ENCODE results near the gene NUDT19. TPM values are rescaled to one million over a fixed set of nuclear protein-coding genes. Genes with fewer than 3 reads are reported as not detected.
"Not testable (repeated sequence)": the region's sequence is repeated elsewhere in the genome, so short reads cannot be mapped to it uniquely, and the experiment has no call there.

NUDT19 gene
- total RNA-seq, 2 experiments from 2014 or later, result 14.9 to 15.0 TPM

DNA sequence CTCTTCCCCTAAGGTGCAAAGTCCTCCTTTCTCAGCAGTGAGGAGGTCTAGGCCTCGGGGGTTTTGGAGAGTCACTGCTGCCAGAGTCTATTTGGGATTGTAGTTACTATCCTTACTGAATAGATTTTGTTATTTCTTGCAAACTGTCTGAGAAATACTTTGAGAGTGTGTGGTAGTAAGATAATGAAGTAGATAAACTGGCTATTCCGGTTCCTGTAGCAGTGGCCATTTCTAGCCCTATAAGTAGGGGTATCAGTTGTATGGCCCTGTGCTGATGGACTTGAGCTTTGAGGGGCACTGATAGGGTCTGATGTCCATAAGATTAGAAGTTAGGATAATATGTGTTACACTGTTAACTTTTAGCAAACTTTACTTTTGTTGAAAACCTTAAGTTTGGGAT lies 2.7 kb downstream of the NUDT19 start:
- H3K27me3 Mint-ChIP-seq, CTCF ChIA-PET, POLR2A ChIA-PET, DNase-seq, H3K9me3 Mint-ChIP-seq: not testable (repeated sequence)
- Mint-ChIP-seq H3K4me3 (peak overlapping the region; percentile 90), H3K36me3 (peaks cover 46% of the 10 kb centered on the region), H3K27ac (peak overlapping the region; percentile 57), H3K4me1 (ENCODE audit: low read depth) (peaks cover 66% of the 10 kb centered on the region)
- intact Hi-C loops (cut with micrococcal nuclease), result loop anchor here (5.0 kb wide), 3 partner anchors 98 to 483 kb away; no protein-coding TSS in a partner anchor

DNA sequence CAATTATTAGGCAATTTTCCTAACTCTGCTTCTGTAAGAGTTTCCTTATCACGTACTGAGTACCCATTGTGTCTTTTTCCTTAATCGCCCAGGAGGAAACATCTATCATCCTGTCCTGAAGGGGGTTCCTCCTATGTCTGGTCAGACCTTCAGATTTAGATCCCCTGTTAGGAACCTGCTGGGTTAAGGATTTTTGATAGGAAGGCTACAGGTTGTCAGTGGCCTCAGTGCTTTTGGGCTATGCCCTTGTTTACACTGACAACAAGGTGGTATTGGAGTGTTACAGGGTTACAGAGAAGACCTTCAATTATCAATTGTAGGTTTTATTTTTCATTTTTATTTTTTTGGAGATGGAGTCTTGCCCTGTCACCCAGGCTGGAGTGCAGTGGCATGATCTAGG lies 3.2 kb downstream of the NUDT19 start:
- H3K4me3 Mint-ChIP-seq, result peak overlapping the region; percentile 90
- DNase-seq, CTCF ChIA-PET, POLR2A ChIA-PET, H3K27ac Mint-ChIP-seq, H3K27me3 Mint-ChIP-seq, H3K9me3 Mint-ChIP-seq: not testable (repeated sequence)
- intact Hi-C loops (cut with micrococcal nuclease), result loop anchor here (5.0 kb wide), 3 partner anchors 97 to 482 kb away; no protein-coding TSS in a partner anchor
- peaks cover 52% of the 10 kb centered on the region for H3K36me3 Mint-ChIP-seq
- H3K4me1 Mint-ChIP-seq (ENCODE audit: low read depth), result peaks cover 69% of the 10 kb centered on the region

DNA sequence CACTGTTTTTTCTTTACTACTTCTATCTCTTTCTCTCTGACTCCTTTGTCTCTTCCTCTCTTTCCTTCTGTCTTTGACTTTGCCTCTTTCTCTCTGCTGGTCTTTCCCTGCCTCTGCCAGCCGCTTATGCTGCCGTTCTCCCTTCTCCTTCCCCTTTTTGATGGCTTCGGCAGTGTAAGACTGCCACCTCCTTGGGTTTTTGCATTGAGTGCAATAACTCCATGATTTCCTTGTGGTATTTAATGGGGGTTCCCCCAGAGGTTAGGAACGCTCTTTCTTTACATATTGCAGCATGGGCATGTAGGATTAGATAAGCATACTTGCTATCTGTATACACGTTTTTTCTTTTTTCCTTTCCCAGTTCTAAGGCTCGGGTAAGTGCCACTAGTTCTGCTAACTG lies 3.9 kb downstream of the NUDT19 start:
- POLR2A ChIA-PET; CTCF ChIA-PET; H3K27ac Mint-ChIP-seq; H3K27me3 Mint-ChIP-seq; intact Hi-C loops (cut with micrococcal nuclease); H3K9me3 Mint-ChIP-seq; DNase-seq: not testable (repeated sequence)
- Mint-ChIP-seq H3K36me3 (peaks cover 57% of the 10 kb centered on the region), H3K4me3 (peak overlapping the region; percentile 0), H3K4me1 (ENCODE audit: low read depth) (peaks cover 65% of the 10 kb centered on the region)

DNA sequence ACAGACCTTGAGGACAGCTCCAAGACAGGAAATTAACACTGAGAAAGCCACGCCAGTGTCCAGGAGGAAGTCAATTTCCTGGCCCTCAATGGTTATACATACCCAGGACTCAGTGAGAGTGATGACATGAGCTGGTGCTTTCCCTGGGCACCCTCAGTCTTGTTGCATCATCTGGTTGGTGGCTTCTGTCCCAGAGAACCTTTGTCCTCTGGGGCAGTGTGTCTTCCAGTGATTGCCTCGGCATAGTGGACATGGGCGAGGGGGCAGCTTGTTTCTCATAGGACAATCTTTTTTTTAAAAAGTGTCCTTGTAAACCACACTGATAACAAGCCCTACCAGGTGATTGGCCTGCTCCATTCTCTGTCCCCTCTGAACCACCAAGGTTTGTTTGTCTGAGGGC lies 5.2 kb downstream of the NUDT19 start:
- H3K27me3 Mint-ChIP-seq; intact Hi-C loops (cut with micrococcal nuclease); H3K4me3 Mint-ChIP-seq; H3K9me3 Mint-ChIP-seq; POLR2A ChIA-PET: not testable (repeated sequence)
- DNase-seq, result peak; percentile 32
- peaks cover 57% of the 10 kb centered on the region for H3K4me1 Mint-ChIP-seq (ENCODE audit: low read depth)
- CTCF ChIA-PET, result interaction anchor here (0.9 kb wide), 1 partner anchor 20 kb away, joined by 3 read pairs; no protein-coding TSS in a partner anchor
- peak overlapping the region; percentile 64 for H3K27ac Mint-ChIP-seq
- peaks cover 63% of the 10 kb centered on the region for H3K36me3 Mint-ChIP-seq

DNA sequence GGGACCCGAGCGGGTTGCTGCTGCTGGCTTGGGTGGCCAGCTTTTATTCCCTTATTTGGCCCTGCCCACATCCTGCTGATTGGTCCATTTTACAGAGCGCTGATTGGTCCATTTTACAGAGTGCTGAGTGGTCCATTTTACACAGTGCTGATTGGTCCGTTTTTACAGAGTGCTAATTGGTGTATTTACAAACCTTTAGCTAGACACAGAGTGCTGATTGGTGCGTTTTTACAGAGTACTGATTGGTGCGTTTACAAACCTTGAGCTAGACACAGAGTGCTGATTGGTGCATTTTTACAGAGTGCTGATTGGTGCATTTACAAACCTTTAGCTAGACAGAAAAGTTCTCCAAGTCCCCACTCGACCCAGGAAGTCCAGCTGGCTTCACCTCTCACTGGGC lies 8.5 kb downstream of the NUDT19 start:
- CTCF ChIA-PET, result interaction anchor here (0.6 kb wide), 1 partner anchor 489 kb away, joined by 3 read pairs; no protein-coding TSS in a partner anchor
- POLR2A ChIA-PET, result interaction anchor here (0.6 to 1.7 kb wide), 2 partner anchors 9 to 106 kb away, joined by 3 to 8 read pairs; partner anchors contain the start of gene NUDT19

DNA sequence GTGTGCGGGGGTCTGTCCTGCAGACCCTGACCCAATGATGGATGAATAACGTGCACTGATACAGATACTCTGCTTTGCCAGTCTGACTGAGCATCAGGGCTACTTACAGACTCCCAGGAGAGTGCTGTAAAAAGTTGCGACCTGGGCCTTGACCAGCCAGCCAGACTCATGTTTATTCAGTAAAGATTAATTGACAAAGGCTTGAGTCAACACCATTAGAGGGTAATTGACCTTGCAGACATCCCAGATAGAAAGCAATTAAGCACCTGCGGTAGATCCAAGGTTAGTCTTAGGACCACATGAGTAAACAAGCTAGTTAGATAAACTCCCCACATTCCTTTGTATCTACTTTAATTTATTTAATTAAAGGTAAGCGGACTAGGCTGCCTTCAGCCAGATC lies 10.4 kb downstream of the NUDT19 start:
- Mint-ChIP-seq H3K27ac (no peak overlapping the region), H3K27me3 (no peaks in the 10 kb centered on the region), H3K36me3 (peaks cover 70% of the 10 kb centered on the region), H3K4me3 (no peak overlapping the region), H3K9me3 (peaks cover 19% of the 10 kb centered on the region), H3K4me1 (ENCODE audit: low read depth) (peaks cover 28% of the 10 kb centered on the region)
- DNase-seq, result no peak
- intact Hi-C loops (cut with micrococcal nuclease), result no loop called here
- CTCF ChIA-PET, result no interaction called here
- POLR2A ChIA-PET, result no interaction called here

More for the DNA sequence above, 8.5 kb downstream of the NUDT19 start:
- DNase-seq; intact Hi-C loops (cut with micrococcal nuclease); H3K27me3 Mint-ChIP-seq; H3K27ac Mint-ChIP-seq; H3K4me3 Mint-ChIP-seq: not testable (repeated sequence)
- Mint-ChIP-seq H3K9me3 (peaks cover 19% of the 10 kb centered on the region), H3K4me1 (ENCODE audit: low read depth) (peaks cover 36% of the 10 kb centered on the region), H3K36me3 (peaks cover 75% of the 10 kb centered on the region)

DNA sequence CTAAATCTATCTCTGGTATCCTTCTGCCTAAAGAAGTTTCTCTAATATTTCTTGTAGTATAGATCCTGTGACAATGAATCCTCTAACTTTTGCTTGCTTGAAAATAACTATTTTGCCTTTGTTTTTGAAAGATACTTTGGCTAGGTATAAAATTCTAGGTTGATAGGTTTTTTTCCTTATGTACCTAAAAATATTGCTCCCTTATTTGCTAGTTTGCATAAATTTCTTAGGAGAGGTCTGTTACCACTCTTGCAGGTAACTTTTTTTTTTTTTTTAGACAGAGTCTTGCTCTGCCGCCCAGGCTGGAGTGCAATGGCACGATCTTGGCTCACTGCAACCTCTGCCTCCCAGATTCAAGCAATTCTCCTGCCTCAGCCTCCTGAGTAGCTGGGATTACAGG lies 12.4 kb downstream of the NUDT19 start:
- H3K27ac Mint-ChIP-seq; H3K27me3 Mint-ChIP-seq; intact Hi-C loops (cut with micrococcal nuclease); CTCF ChIA-PET; H3K4me3 Mint-ChIP-seq; POLR2A ChIA-PET; DNase-seq: not testable (repeated sequence)
- peaks cover 19% of the 10 kb centered on the region for H3K9me3 Mint-ChIP-seq
- peaks cover 56% of the 10 kb centered on the region for H3K36me3 Mint-ChIP-seq
- peaks cover 30% of the 10 kb centered on the region for H3K4me1 Mint-ChIP-seq (ENCODE audit: low read depth)

DNA sequence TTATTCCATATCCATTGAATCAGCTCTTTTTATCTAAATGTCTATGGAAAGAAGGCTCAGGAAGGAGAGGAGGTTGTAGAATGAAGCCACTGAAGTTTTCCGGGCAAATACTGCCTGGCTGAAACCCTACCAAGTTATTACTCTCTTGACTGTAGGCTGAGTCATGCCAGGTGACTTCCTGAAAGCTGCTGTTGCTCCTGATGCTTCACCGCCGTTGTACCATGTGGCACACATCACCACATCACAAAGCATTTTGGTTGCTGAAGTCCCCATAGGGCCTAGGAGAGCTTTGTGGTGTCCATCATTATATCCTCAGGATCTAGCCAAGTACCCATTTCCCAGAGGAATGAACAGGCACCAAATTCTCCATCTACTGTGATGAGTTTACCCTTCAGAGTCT lies 16.8 kb downstream of the NUDT19 start:
- peaks cover 9% of the 10 kb centered on the region for H3K9me3 Mint-ChIP-seq
- no peak overlapping the region for H3K4me3 Mint-ChIP-seq
- peak; percentile 64 for DNase-seq
- intact Hi-C loops (cut with micrococcal nuclease), result no loop called here
- peaks cover 31% of the 10 kb centered on the region for H3K36me3 Mint-ChIP-seq
- ChIA-PET POLR2A (no interaction called here), CTCF (interaction anchor here (1.2 kb wide), 1 partner anchor 18 kb away, joined by 4 read pairs; no protein-coding TSS in a partner anchor)
- H3K27ac Mint-ChIP-seq, result peak overlapping the region; percentile 69
- peaks cover 26% of the 10 kb centered on the region for H3K4me1 Mint-ChIP-seq (ENCODE audit: low read depth)
- no peaks in the 10 kb centered on the region for H3K27me3 Mint-ChIP-seq

DNA sequence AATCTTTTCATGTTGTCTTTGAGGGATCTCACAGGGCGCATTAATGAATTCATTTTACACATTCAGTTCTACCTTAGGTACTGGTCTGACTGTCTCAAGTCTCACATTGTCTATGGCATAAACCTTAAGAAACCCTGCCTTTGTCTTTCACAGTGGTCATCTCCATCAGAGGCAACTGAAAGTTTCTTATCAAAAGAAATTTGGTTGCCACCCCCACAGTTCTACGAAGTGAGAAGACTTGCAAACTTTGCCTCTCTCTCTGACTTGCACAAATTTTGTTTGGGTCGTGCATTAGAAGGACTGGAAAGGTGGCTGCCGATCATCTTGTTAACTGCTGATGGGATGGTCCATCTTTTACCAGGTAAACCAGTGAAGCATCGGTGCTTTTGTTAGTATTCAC lies 17.4 kb downstream of the NUDT19 start:
- ChIA-PET POLR2A (no interaction called here), CTCF (interaction anchor here (1.2 kb wide), 1 partner anchor 19 kb away, joined by 4 read pairs; no protein-coding TSS in a partner anchor)
- Mint-ChIP-seq H3K36me3 (peaks cover 28% of the 10 kb centered on the region), H3K27me3 (no peaks in the 10 kb centered on the region), H3K9me3 (peaks cover 6% of the 10 kb centered on the region), H3K4me3 (no peak overlapping the region), H3K4me1 (ENCODE audit: low read depth) (peaks cover 26% of the 10 kb centered on the region), H3K27ac (peak overlapping the region; percentile 69)
- intact Hi-C loops (cut with micrococcal nuclease), result no loop called here
- no peak for DNase-seq

DNA sequence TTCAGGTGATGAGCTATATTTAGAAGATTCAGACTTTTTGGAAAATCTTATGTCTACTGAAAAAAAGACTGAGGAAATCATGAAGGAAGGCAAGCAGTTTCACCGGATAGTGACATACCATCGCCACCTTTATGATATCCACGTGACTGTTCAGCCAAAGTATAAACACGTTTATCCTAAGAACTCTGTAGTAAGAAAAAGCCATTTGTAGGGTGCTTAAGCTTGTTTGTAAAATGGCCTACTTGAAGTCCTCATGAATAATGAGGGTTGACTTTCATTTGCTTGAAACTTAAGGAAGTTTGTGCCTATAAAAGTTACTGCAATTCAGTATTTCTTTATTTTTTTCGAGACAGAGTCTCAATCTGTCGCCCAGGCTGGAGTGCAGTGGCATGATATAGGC lies 20.1 kb downstream of the NUDT19 start:
- Mint-ChIP-seq H3K4me3 (no peak overlapping the region), H3K9me3 (no peaks in the 10 kb centered on the region), H3K36me3 (peaks cover 21% of the 10 kb centered on the region), H3K27ac (no peak overlapping the region), H3K27me3 (no peaks in the 10 kb centered on the region), H3K4me1 (ENCODE audit: low read depth) (peaks cover 19% of the 10 kb centered on the region)
- ChIA-PET CTCF (no interaction called here), POLR2A (no interaction called here)
- DNase-seq, result no peak
- intact Hi-C loops (cut with micrococcal nuclease), result no loop called here

DNA sequence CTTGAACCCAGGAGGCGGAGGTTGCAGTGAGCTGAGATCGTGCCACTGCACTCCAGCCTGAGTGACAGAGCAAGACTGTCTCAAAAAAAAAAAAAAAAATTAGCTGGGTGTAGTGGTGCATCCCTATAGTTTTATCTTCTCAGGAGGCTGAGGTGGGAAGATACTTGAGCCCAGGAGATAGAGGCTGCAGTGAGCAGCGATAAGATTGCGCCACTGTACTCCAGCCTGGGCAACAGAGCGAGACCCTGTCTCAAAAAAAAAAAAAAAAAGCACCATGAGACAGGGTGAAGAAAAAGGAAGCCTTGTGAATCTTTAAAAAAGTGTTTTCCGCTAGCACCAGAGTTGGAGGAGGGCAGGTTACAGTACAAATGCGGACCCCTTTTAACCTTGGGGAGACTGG lies 24.6 kb downstream of the NUDT19 start:
- peaks cover 15% of the 10 kb centered on the region for H3K36me3 Mint-ChIP-seq
- H3K9me3 Mint-ChIP-seq; H3K27ac Mint-ChIP-seq; H3K4me3 Mint-ChIP-seq; H3K27me3 Mint-ChIP-seq; H3K4me1 Mint-ChIP-seq (ENCODE audit: low read depth); intact Hi-C loops (cut with micrococcal nuclease); POLR2A ChIA-PET; DNase-seq: not testable (repeated sequence)
- CTCF ChIA-PET, result interaction anchor here (0.7 kb wide), 1 partner anchor 26 kb away, joined by 3 read pairs; no protein-coding TSS in a partner anchor

DNA sequence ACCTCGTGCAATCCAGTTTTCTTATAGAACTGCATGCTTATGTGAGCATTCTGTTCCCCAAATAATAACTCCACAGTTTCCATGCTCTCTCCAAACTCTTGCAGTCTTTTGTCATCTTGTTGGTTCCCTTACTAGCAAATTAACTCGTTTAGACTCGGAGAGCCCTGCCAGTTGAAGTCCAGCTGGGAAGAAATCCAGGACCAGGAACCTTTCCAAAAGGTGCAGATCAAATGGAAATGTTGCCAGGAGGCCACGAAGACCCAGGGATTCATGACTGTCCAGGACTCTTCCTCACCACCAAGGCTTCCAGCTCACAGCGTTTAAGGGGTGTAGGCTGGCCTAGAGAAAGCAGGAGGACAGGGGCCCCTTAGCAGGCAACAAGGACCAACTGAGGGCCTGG lies 25.9 kb downstream of the NUDT19 start:
- no peak overlapping the region for H3K27ac Mint-ChIP-seq
- ChIA-PET POLR2A (no interaction called here), CTCF (no interaction called here)

DNA sequence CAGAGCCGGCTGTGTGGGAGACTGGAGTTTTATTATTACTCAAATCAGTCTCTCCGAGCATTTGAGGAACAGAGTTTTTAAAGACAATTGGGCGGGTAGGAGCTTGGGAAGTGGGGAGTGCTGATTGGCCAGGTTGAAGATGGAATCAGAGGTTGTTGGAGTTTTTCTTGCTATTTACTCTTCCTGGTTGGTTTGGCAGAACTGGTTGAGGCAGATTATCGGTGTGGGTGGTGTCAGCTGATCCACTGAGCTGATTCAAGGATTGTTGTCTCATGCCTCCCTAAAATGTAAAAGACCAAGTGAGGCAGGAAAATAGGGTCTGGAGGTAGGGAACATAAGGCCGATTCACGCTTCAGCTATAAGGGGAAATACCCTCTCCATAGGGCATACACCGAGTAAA lies 26.7 kb downstream of the NUDT19 start:
- POLR2A ChIA-PET, result no interaction called here
- H3K27me3 Mint-ChIP-seq, result no peaks in the 10 kb centered on the region
- no peak overlapping the region for H3K27ac Mint-ChIP-seq
- H3K36me3 Mint-ChIP-seq, result peaks cover 10% of the 10 kb centered on the region
- CTCF ChIA-PET, result no interaction called here
- DNase-seq, result no peak
- H3K9me3 Mint-ChIP-seq, result no peaks in the 10 kb centered on the region
- intact Hi-C loops (cut with micrococcal nuclease), result no loop called here
- no peaks in the 10 kb centered on the region for H3K4me1 Mint-ChIP-seq (ENCODE audit: low read depth)
- no peak overlapping the region for H3K4me3 Mint-ChIP-seq

More for the DNA sequence above, 25.9 kb downstream of the NUDT19 start:
- intact Hi-C loops (cut with micrococcal nuclease), result no loop called here
- Mint-ChIP-seq H3K27me3 (no peaks in the 10 kb centered on the region), H3K4me1 (ENCODE audit: low read depth) (no peaks in the 10 kb centered on the region), H3K4me3 (no peak overlapping the region), H3K36me3 (peaks cover 14% of the 10 kb centered on the region), H3K9me3 (no peaks in the 10 kb centered on the region)
- no peak for DNase-seq
